AG04449 (cell line): ENCODE data around the gene ZBTB22.
A peak's percentile ranks its signal among the peaks of the same experiment; 100 is the strongest.
"Not testable (repeated sequence)": the region's sequence is repeated elsewhere in the genome, so short reads cannot be mapped to it uniquely, and the experiment has no call there.

ENCODE experiments used
- CTCF ChIA-PET: fragments of 350-600 bp; formaldehyde crosslinking; extraction: SDS; loops from one replicate; lab custom pipeline; 2021; ENCODE audit warnings: antibody characterized with exemption; lab: Yijun Ruan, JAX
- POLR2A ChIA-PET: fragments of 400-600, 350-600 bp; formaldehyde crosslinking; extraction: SDS; loops from one replicate; lab custom pipeline; 2020; ENCODE audit warnings: antibody characterized with exemption, inconsistent platforms; lab: Yijun Ruan, JAX
- DNase-seq: peaks from one replicate; pipeline ENCODE4 v3.0.0-alpha.2; 2010; ENCODE audit warnings: low read depth, low spot score
- H3K4me3 ChIP-seq: 2 replicates; pipeline ENCODE4 v1.5.1; 2011; ENCODE audit warnings: low read depth, mild to moderate bottlenecking, control low read depth, low read length
- TF ChIP-seq, protein P1 (sequence below): IDR thresholded peaks from one replicate; pipeline ENCODE4 v1.5.1; 2011; ENCODE audit warnings: mild to moderate bottlenecking, moderate library complexity, low read length, control low read depth, inconsistent platforms; ENCODE audit not compliant: insufficient read depth; ENCODE audit errors: missing control alignments

The ZBTB22 gene

GRCh38 chr6:33317669-33318425, at the start of gene ZBTB22:
TSS of gene ZBTB22 (minus strand) at chr6:33317744. CDS start at chr6:33316916, 828 bp downstream.
- POLR2A ChIA-PET, result interaction anchor here (0.6 to 2.1 kb wide), 11 partner anchors 10 to 346 kb away, joined by 3 to 11 read pairs (median 3); partner anchors contain the start of genes B3GALT4, ITPR3, PFDN6 and RGL2
- TF ChIP-seq, protein P1, sequence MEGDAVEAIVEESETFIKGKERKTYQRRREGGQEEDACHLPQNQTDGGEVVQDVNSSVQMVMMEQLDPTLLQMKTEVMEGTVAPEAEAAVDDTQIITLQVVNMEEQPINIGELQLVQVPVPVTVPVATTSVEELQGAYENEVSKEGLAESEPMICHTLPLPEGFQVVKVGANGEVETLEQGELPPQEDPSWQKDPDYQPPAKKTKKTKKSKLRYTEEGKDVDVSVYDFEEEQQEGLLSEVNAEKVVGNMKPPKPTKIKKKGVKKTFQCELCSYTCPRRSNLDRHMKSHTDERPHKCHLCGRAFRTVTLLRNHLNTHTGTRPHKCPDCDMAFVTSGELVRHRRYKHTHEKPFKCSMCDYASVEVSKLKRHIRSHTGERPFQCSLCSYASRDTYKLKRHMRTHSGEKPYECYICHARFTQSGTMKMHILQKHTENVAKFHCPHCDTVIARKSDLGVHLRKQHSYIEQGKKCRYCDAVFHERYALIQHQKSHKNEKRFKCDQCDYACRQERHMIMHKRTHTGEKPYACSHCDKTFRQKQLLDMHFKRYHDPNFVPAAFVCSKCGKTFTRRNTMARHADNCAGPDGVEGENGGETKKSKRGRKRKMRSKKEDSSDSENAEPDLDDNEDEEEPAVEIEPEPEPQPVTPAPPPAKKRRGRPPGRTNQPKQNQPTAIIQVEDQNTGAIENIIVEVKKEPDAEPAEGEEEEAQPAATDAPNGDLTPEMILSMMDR, result no peak
- peak; percentile 95 for DNase-seq
- CTCF ChIA-PET, result interaction anchor here (1.1 to 4.0 kb wide), 5 partner anchors 18 to 108 kb away, joined by 3 to 14 read pairs (median 6); no protein-coding TSS in a partner anchor
- H3K4me3 ChIP-seq, result peak within 1 kb of the TSS; percentile 67

DNA sequence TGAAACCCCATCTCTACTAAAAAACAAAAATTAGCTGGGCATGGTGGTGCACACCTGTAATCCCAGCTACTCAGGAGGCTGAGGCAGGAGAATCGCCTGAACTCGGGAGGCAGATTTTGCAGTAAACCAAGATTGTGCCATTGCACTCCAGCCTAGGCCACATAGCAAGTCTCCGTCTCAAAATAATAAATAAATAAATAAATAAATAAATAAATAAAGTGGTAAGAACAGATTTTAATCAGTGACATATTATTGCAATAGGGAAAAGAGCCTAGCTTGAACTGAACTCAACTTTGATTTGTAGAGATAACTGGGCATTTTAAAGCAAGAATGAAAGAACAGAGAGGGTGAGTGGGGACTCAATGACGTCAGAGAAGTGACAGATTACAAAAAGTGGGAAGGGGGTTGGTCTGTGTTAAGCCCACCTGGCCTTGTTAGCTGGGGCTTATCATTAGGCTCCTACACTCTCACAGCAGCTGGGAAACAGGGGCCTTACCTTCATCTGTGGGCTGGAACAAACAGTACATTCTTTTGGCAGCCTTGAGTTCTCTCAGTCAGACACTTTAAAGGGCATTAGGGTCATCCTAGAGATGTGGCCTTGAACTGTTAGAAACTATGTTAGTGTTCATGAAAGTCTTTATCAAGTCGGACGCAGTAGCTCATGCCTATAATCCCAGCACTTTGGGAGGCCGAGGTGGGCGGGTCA, 49.6 kb upstream of the ZBTB22 start:
- CTCF ChIA-PET, result interaction anchor here (1.6 kb wide), 1 partner anchor 24 kb away, joined by 6 read pairs; no protein-coding TSS in a partner anchor

DNA sequence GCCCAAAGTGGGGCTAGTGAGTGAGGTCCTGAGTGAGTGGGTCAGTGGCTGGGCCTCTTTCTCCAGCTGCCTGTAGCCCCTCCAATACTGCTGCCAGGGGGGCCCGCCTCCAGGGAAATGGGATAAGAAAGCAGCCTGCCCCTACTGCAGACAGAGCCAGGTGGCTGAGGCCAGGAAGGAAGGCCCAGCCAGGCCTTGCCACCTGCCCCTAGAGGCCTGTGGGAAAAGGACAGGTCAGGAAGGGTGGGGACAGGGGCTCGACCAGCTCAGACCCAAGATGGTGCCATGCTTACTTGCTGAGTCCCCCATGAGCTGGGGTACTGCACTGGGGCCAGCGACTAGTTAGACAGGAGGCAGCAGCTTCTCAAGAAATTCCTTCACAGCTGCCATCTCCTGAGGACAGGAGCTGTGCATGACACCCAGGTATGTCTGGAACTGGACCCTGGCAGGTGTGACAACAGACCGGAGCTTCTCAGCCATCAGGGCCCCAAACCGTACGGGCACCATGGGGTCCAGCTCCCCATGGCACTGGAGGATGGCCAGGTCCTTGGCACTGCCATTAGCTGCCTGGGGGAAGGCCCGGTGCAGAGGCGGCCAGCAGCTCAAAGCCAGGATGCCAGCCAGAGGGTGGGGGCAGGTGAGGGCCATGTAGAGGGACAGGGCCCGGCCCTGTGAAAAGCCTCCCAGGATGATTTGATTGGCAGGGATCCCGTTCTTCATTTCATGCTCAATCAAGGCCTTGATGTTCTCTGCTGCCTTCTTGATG, 47.8 kb upstream of the ZBTB22 start:
- DNase-seq, H3K4me3 ChIP-seq, POLR2A ChIA-PET: not testable (repeated sequence)
- CTCF ChIA-PET, result interaction anchor here (0.8 kb wide), 1 partner anchor 25 kb away, joined by 3 read pairs; no protein-coding TSS in a partner anchor

More for the DNA sequence above, 49.6 kb upstream of the ZBTB22 start:
- POLR2A ChIA-PET, result no interaction called here
- no peak overlapping the region for H3K4me3 ChIP-seq
- no peak for DNase-seq
- TF ChIP-seq, protein P1, result no peak

GRCh38 chr6:33364475-33365205, 47.1 kb upstream of the ZBTB22 start:
- DNase-seq, H3K4me3 ChIP-seq: not testable (repeated sequence)

GRCh38 chr6:33363486-33363885, 45.9 kb upstream of the ZBTB22 start:
- CTCF ChIA-PET, DNase-seq, POLR2A ChIA-PET, H3K4me3 ChIP-seq: not testable (repeated sequence)

More at GRCh38 chr6:33364475-33365205, 47.1 kb upstream of the ZBTB22 start:
- CTCF ChIA-PET, result interaction anchor here (0.6 to 0.8 kb wide), 2 partner anchors 26 to 1061 kb away, joined by 3 read pairs; partner anchors contain the start of gene RPS10
- POLR2A ChIA-PET, result not testable (repeated sequence)

- H3K4me3 ChIP-seq, result no peak overlapping the region
- DNase-seq, result no peak
- ChIA-PET POLR2A (no interaction called here), CTCF (interaction anchor here (1.0 to 1.5 kb wide), 2 partner anchors 16 to 31 kb away, joined by 4 to 6 read pairs; no protein-coding TSS in a partner anchor)
- TF ChIP-seq, protein P1, result no peak
Observed at GRCh38 chr6:33359331-33359730, 41.8 kb upstream of the ZBTB22 start.

DNA sequence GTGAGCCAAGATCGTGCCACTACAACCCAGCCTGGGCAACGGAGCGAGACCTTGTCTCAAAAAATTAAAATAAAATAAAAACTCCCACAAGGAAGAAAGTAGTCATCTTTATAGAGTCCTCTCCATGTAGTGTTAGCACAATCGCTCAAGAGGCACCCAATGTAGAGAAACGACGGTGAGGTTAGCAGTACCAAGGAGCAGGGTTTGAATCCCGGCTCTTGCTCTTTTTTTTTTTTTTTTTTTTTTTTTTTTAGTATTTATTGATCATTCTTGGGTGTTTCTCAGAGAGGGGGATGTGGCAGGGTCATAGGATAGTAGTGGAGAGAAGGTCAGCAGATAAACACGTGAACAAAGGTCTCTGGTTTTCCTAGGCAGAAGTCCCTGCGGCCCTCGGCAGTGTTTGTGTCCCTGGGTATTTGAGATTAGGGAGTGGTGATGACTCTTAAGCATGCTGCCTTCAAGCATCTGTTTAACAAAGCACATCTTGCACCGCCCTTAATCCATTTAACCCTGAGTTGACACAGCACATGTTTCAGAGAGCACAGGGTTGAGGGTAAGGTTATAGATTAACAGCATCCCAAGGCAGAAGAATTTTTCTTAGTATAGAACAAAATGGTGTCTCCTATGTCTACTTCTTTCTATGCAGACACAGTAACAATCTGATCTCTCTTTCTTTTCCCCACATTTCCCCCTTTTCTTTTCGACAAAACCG, 39.8 kb upstream of the ZBTB22 start:
- H3K4me3 ChIP-seq, CTCF ChIA-PET, POLR2A ChIA-PET, DNase-seq: not testable (repeated sequence)
